Measurements from ENCODE around the gene EYA3.
"Not testable (repeated sequence)": the region's sequence is repeated elsewhere in the genome, so short reads cannot be mapped to it uniquely, and the experiment has no call there.

The EYA3 gene

DNA sequence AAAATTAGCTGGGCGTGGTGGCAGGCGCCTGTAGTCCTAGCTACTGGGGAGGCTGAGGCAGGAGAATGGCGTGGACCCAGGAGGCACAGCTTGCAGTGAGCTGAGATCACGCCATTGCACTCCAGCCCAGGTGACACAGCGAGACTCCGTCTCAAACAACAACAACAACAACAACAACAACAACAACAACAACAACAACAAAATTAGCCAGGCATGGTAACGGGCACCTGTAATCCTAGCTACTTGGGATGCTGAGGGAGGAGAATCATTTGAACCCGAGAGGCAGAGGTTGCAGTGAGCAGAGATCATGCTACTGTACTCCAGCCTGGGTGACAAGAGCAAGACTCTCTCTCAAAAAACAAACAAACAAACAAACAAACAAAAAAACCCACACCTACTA, 85.3 kb downstream of the EYA3 start:
- H3K14ac ChIP-seq (ENCODE audit: low read length in 2 of 2); DNase-seq; H4K91ac ChIP-seq (ENCODE audit: low read length); H2BK15ac ChIP-seq (ENCODE audit: low read depth, poor library complexity, severe bottlenecking); H2AFZ ChIP-seq (ENCODE audit: low read depth, low read length); H3K9me3 ChIP-seq (ENCODE audit: control insufficient read depth, low read length); H3K23ac ChIP-seq (ENCODE audit: low read length in 2 of 2); H3K18ac ChIP-seq (ENCODE audit: low read depth in 1 of 2, low read length in 2 of 2); H2BK5ac ChIP-seq (ENCODE audit: low read depth, low read length, poor library complexity, severe bottlenecking); H3K9ac ChIP-seq (ENCODE audit: low read length); H3K27me3 ChIP-seq (ENCODE audit: control insufficient read depth in 1 of 2, insufficient read depth in 1 of 2, low read length in 2 of 2); H2AK5ac ChIP-seq (ENCODE audit: low read length, severe bottlenecking); H2BK120ac ChIP-seq (ENCODE audit: low read depth, low read length); H3K79me1 ChIP-seq (replicated peaks; ENCODE audit: low read length, poor library complexity, severe bottlenecking); H3K4me2 ChIP-seq (ENCODE audit: low read length, poor library complexity, severe bottlenecking); H3K4ac ChIP-seq (ENCODE audit: low read depth in 1 of 2, low read length in 2 of 2); H3K4me3 ChIP-seq (ENCODE audit: insufficient read depth in 1 of 2, low read depth in 1 of 2, low read length in 2 of 2); H2BK12ac ChIP-seq (ENCODE audit: low read length in 2 of 2); H3K27ac ChIP-seq (ENCODE audit: low read length, poor library complexity, severe bottlenecking); H4K8ac ChIP-seq (ENCODE audit: low read length); H3K4me1 ChIP-seq (ENCODE audit: control insufficient read depth, insufficient read depth, low read depth, low read length): not testable (repeated sequence)
- 94% methylated on average over 5 of the region's 8 CpGs for WGBS
- peaks cover 25 to 45% of the 10 kb centered on the region in 2 experiments for H3K36me3 ChIP-seq (ENCODE audit: control insufficient read depth in 1 of 2, insufficient read depth in 2 of 2, low read depth in 1 of 2, low read length in 2 of 2)

DNA sequence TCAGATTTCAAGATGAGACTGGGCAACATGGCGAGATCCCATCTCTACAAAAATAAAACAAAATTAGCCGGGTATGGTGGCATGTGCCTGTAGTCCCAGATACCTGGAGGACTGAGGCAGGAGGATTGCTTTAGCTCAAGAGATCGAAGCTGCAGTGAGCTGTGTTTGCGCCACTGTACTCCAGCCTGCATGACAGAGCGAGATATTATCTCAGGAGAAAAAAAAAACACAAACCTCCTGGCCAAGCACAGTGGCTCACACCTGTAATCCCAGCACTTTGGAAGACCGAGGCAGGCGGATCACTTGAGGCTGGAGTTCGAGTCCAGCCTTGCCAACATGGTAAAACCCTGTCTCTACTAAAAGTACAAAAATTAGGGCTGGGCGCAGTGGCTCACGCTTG, 85.8 kb downstream of the EYA3 start:
- H3K23ac ChIP-seq (ENCODE audit: low read length in 2 of 2), result no peak overlapping the region
- no peak overlapping the region for H2BK12ac ChIP-seq (ENCODE audit: low read length in 2 of 2)
- H4K8ac ChIP-seq (ENCODE audit: low read length), result no peak overlapping the region
- no peak overlapping the region for H4K91ac ChIP-seq (ENCODE audit: low read length)
- no peak overlapping the region for H2BK15ac ChIP-seq (ENCODE audit: low read depth, poor library complexity, severe bottlenecking)
- H3K9ac ChIP-seq (ENCODE audit: low read length), result no peak overlapping the region
- no peak overlapping the region for H3K4me3 ChIP-seq (ENCODE audit: insufficient read depth in 1 of 2, low read depth in 1 of 2, low read length in 2 of 2)
- no peak overlapping the region for H3K14ac ChIP-seq (ENCODE audit: low read length in 2 of 2)
- no peaks in the 10 kb centered on the region for H3K27me3 ChIP-seq (ENCODE audit: control insufficient read depth in 1 of 2, insufficient read depth in 1 of 2, low read length in 2 of 2)
- WGBS, result 100% methylated on average over 10 of the region's 10 CpGs
- H3K9me3 ChIP-seq (ENCODE audit: control insufficient read depth, low read length), result no peaks in the 10 kb centered on the region
- no peak overlapping the region for H3K4me2 ChIP-seq (ENCODE audit: low read length, poor library complexity, severe bottlenecking)
- no peaks in the 10 kb centered on the region for H3K4me1 ChIP-seq (ENCODE audit: control insufficient read depth, insufficient read depth, low read depth, low read length)
- peaks cover 5% of the 10 kb centered on the region for H3K79me1 ChIP-seq (replicated peaks; ENCODE audit: low read length, poor library complexity, severe bottlenecking)
- no peak overlapping the region for H3K27ac ChIP-seq (ENCODE audit: low read length, poor library complexity, severe bottlenecking)
- H2AFZ ChIP-seq (ENCODE audit: low read depth, low read length), result no peak overlapping the region
- no peak overlapping the region for H2BK5ac ChIP-seq (ENCODE audit: low read depth, low read length, poor library complexity, severe bottlenecking)
- H3K36me3 ChIP-seq (ENCODE audit: control insufficient read depth in 1 of 2, insufficient read depth in 2 of 2, low read depth in 1 of 2, low read length in 2 of 2), result peaks cover 25 to 50% of the 10 kb centered on the region in 2 experiments
- H2BK120ac ChIP-seq (ENCODE audit: low read depth, low read length), result no peak overlapping the region
- H2AK5ac ChIP-seq (ENCODE audit: low read length, severe bottlenecking), result no peak overlapping the region
- H3K4ac ChIP-seq (ENCODE audit: low read depth in 1 of 2, low read length in 2 of 2), result no peak overlapping the region
- DNase-seq, result no peak
- no peak overlapping the region for H3K18ac ChIP-seq (ENCODE audit: low read depth in 1 of 2, low read length in 2 of 2)

DNA sequence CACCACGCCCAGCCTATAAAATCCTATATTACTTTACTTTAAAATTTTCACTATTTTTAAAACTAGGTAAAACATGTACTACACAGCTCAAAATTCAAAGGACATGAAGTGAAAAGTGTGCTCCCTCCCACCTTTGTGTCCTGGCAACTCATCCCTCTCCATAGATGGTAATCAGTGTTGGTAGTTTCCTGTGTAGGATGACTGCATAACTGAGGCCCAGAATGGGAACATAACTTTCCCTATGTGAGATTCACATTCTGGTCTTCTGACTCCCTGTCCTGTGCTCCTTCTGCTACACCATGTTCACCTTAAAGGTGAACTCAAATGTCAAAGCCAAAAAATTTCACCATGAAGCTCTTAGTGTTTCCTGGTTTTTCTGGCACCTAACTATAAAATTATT, 89.4 kb downstream of the EYA3 start:
- DNase-seq, result no peak
- Histone ChIP-seq H3K14ac (ENCODE audit: low read length in 2 of 2) (no peak overlapping the region), H3K18ac (ENCODE audit: low read depth in 1 of 2, low read length in 2 of 2) (no peak overlapping the region), H4K8ac (ENCODE audit: low read length) (no peak overlapping the region), H2BK15ac (ENCODE audit: low read depth, poor library complexity, severe bottlenecking) (no peak overlapping the region), H3K79me1 (replicated peaks; ENCODE audit: low read length, poor library complexity, severe bottlenecking) (peaks cover 2% of the 10 kb centered on the region), H3K4ac (ENCODE audit: low read depth in 1 of 2, low read length in 2 of 2) (no peak overlapping the region), H4K91ac (ENCODE audit: low read length) (no peak overlapping the region), H3K36me3 (ENCODE audit: control insufficient read depth in 1 of 2, insufficient read depth in 2 of 2, low read depth in 1 of 2, low read length in 2 of 2) (peaks cover 36 to 61% of the 10 kb centered on the region in 2 experiments), H3K4me3 (ENCODE audit: insufficient read depth in 1 of 2, low read depth in 1 of 2, low read length in 2 of 2) (no peak overlapping the region), H3K4me1 (ENCODE audit: control insufficient read depth, insufficient read depth, low read depth, low read length) (no peaks in the 10 kb centered on the region), H2AFZ (ENCODE audit: low read depth, low read length) (no peak overlapping the region), H3K23ac (ENCODE audit: low read length in 2 of 2) (no peak overlapping the region), H2AK5ac (ENCODE audit: low read length, severe bottlenecking) (no peak overlapping the region), H2BK5ac (ENCODE audit: low read depth, low read length, poor library complexity, severe bottlenecking) (no peak overlapping the region), H2BK120ac (ENCODE audit: low read depth, low read length) (no peak overlapping the region), H3K4me2 (ENCODE audit: low read length, poor library complexity, severe bottlenecking) (no peak overlapping the region), H2BK12ac (ENCODE audit: low read length in 2 of 2) (no peak overlapping the region), H3K27me3 (ENCODE audit: control insufficient read depth in 1 of 2, insufficient read depth in 1 of 2, low read length in 2 of 2) (no peaks in the 10 kb centered on the region), H3K27ac (ENCODE audit: low read length, poor library complexity, severe bottlenecking) (no peak overlapping the region), H3K9me3 (ENCODE audit: control insufficient read depth, low read length) (no peaks in the 10 kb centered on the region), H3K9ac (ENCODE audit: low read length) (no peak overlapping the region)
- 100% methylated on average over 1 of the region's 1 CpG for WGBS

DNA sequence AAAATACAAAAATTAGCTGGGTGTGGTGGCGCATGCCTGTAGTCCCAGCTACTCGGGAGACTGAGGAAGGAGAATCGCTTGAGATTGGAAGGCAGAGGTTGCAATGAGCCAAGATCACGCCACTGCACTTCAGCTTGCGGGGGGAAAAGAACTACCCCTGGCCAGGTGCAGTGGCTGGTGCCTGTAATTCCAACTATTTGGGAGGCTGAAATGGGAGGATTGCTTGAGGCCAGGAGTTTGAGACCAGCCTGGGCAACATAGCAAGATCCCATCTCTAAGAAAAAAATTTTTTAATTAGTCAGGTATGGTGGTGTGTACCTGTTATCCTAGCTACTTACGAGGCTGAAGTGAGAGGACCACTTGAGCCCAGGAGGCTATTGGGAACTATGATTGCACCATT, 93.9 kb downstream of the EYA3 start:
- not testable (repeated sequence) for H2AK5ac ChIP-seq (ENCODE audit: low read length, severe bottlenecking); H3K79me1 ChIP-seq (replicated peaks; ENCODE audit: low read length, poor library complexity, severe bottlenecking); H3K14ac ChIP-seq (ENCODE audit: low read length in 2 of 2); H3K27me3 ChIP-seq (ENCODE audit: control insufficient read depth in 1 of 2, insufficient read depth in 1 of 2, low read length in 2 of 2); H3K23ac ChIP-seq (ENCODE audit: low read length in 2 of 2); H3K27ac ChIP-seq (ENCODE audit: low read length, poor library complexity, severe bottlenecking); H3K4me2 ChIP-seq (ENCODE audit: low read length, poor library complexity, severe bottlenecking); H2BK120ac ChIP-seq (ENCODE audit: low read depth, low read length); H2BK12ac ChIP-seq (ENCODE audit: low read length in 2 of 2); H4K8ac ChIP-seq (ENCODE audit: low read length); H3K9me3 ChIP-seq (ENCODE audit: control insufficient read depth, low read length); H3K9ac ChIP-seq (ENCODE audit: low read length); H3K4me1 ChIP-seq (ENCODE audit: control insufficient read depth, insufficient read depth, low read depth, low read length); H2BK15ac ChIP-seq (ENCODE audit: low read depth, poor library complexity, severe bottlenecking); H2AFZ ChIP-seq (ENCODE audit: low read depth, low read length); H3K4me3 ChIP-seq (ENCODE audit: insufficient read depth in 1 of 2, low read depth in 1 of 2, low read length in 2 of 2); H3K18ac ChIP-seq (ENCODE audit: low read depth in 1 of 2, low read length in 2 of 2); H3K4ac ChIP-seq (ENCODE audit: low read depth in 1 of 2, low read length in 2 of 2); DNase-seq; H4K91ac ChIP-seq (ENCODE audit: low read length); H2BK5ac ChIP-seq (ENCODE audit: low read depth, low read length, poor library complexity, severe bottlenecking)
- peaks cover 32 to 78% of the 10 kb centered on the region in 2 experiments for H3K36me3 ChIP-seq (ENCODE audit: control insufficient read depth in 1 of 2, insufficient read depth in 2 of 2, low read depth in 1 of 2, low read length in 2 of 2)
- WGBS, result 100% methylated on average over 6 of the region's 6 CpGs
